ENCODE results near the gene GNPTG.

- TF ChIP-seq CTCF (IDR thresholded peaks at IDR 0.05) (no peak), EZH2phosphoT487 (IDR thresholded peaks at IDR 0.05) (no peak), EZH2 (IDR thresholded peaks at IDR 0.05) (no peak)
These were observed 16.3 kb upstream of the GNPTG start for GRCh38 chr16:1335211-1335971.
